ENCODE data around the gene GRB10. TPM values are rescaled to one million over a fixed set of nuclear protein-coding genes. Genes with fewer than 3 reads are reported as not detected.

GRB10 gene
- total and polyA plus RNA-seq, 2 experiments from 2014 or later = 35.0 to 154 TPM

DNA sequence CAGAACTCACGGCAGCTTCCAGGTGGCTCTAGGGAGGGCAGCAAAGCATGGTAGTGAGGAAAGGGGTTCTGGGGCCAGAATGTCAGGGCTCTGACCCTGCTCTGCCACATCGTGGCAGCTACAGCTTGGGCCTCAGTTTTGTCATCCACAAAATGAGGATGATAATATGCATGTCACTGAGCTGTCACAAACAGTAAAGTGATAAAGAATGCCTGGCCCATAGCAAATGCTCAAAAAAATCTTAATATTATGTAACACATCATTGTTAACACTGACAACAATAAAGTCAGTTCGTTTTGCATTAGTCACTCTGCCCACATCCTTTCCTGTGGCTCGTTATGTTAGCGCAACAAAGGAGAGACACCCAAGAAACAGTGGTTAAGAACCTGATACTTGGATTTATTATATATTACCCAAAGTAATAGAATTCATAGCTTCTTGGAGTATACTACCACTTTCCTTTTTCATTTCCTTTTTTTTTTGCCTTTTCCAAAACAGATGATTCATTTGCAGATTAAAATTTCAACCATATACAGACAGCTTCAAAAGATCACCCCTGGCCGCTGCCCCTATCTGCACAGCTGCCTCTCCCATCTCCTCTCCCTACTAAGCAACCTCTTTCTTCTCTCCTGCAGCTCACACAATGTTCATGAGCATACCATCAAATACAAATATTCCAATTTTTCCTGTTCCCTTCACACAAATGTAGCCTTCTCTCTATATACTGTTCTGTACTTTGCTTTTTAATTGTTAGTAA is 172.0 kb downstream of the GRB10 start:
- Histone ChIP-seq H3F3A (replicated peaks; ENCODE audit: low read depth) (no peaks in the 10 kb centered on the region), H3K4me2 (no peak overlapping the region), H3K4me3 (no peak overlapping the region), H3K79me2 (replicated peaks; ENCODE audit: insufficient read depth) (0 out of 2 replicates have a peak, but pooled peaks cover 3% of the 10 kb centered on the region), H3K9me2 (ENCODE audit: insufficient read depth) (no peaks in the 10 kb centered on the region), H3K27ac (ENCODE audit: low read depth) (no peak overlapping the region), H2AFZ (no peak overlapping the region), H3K27me3 (ENCODE audit: insufficient read depth) (no peaks in the 10 kb centered on the region), H3K4me1 (ENCODE audit: insufficient read depth) (no peaks in the 10 kb centered on the region), H3K36me3 (ENCODE audit: insufficient read depth) (peaks cover 41% of the 10 kb centered on the region), H4K20me1 (replicated peaks; ENCODE audit: insufficient read depth) (peaks cover 10% of the 10 kb centered on the region; the same call in 1 of the 2 replicates)
- ATAC-seq (no peak), DNase-seq (ENCODE audit: low spot score) (no peak)
- TF ChIP-seq JUNB (IDR thresholded peaks at IDR 0.05; ENCODE audit: unreplicated experiment) = no peak
- TF ChIP-seq ZNF114 (CRISPR knock-in tag; IDR thresholded peaks at IDR 0.05) = no peak
- no peak for TF ChIP-seq EZH2phosphoT487 (IDR thresholded peaks at IDR 0.05; ENCODE audit: unreplicated experiment)
- no peak for TF ChIP-seq EZH2 (IDR thresholded peaks at IDR 0.05; ENCODE audit: low read depth, unreplicated experiment)
- no peak for TF ChIP-seq POLR2AphosphoS5 (IDR thresholded peaks at IDR 0.05; ENCODE audit: low read depth)
- no peak for TF ChIP-seq CTCF (conservative IDR thresholded peaks at IDR 0.05; ENCODE audit: low read depth in 2 of 2)
- TF ChIP-seq STAT1 (IDR thresholded peaks at IDR 0.05; ENCODE audit: unreplicated experiment) = no peak
- TF ChIP-seq REST (IDR thresholded peaks at IDR 0.05; ENCODE audit: unreplicated experiment) = no peak
- TF ChIP-seq, protein P1, sequence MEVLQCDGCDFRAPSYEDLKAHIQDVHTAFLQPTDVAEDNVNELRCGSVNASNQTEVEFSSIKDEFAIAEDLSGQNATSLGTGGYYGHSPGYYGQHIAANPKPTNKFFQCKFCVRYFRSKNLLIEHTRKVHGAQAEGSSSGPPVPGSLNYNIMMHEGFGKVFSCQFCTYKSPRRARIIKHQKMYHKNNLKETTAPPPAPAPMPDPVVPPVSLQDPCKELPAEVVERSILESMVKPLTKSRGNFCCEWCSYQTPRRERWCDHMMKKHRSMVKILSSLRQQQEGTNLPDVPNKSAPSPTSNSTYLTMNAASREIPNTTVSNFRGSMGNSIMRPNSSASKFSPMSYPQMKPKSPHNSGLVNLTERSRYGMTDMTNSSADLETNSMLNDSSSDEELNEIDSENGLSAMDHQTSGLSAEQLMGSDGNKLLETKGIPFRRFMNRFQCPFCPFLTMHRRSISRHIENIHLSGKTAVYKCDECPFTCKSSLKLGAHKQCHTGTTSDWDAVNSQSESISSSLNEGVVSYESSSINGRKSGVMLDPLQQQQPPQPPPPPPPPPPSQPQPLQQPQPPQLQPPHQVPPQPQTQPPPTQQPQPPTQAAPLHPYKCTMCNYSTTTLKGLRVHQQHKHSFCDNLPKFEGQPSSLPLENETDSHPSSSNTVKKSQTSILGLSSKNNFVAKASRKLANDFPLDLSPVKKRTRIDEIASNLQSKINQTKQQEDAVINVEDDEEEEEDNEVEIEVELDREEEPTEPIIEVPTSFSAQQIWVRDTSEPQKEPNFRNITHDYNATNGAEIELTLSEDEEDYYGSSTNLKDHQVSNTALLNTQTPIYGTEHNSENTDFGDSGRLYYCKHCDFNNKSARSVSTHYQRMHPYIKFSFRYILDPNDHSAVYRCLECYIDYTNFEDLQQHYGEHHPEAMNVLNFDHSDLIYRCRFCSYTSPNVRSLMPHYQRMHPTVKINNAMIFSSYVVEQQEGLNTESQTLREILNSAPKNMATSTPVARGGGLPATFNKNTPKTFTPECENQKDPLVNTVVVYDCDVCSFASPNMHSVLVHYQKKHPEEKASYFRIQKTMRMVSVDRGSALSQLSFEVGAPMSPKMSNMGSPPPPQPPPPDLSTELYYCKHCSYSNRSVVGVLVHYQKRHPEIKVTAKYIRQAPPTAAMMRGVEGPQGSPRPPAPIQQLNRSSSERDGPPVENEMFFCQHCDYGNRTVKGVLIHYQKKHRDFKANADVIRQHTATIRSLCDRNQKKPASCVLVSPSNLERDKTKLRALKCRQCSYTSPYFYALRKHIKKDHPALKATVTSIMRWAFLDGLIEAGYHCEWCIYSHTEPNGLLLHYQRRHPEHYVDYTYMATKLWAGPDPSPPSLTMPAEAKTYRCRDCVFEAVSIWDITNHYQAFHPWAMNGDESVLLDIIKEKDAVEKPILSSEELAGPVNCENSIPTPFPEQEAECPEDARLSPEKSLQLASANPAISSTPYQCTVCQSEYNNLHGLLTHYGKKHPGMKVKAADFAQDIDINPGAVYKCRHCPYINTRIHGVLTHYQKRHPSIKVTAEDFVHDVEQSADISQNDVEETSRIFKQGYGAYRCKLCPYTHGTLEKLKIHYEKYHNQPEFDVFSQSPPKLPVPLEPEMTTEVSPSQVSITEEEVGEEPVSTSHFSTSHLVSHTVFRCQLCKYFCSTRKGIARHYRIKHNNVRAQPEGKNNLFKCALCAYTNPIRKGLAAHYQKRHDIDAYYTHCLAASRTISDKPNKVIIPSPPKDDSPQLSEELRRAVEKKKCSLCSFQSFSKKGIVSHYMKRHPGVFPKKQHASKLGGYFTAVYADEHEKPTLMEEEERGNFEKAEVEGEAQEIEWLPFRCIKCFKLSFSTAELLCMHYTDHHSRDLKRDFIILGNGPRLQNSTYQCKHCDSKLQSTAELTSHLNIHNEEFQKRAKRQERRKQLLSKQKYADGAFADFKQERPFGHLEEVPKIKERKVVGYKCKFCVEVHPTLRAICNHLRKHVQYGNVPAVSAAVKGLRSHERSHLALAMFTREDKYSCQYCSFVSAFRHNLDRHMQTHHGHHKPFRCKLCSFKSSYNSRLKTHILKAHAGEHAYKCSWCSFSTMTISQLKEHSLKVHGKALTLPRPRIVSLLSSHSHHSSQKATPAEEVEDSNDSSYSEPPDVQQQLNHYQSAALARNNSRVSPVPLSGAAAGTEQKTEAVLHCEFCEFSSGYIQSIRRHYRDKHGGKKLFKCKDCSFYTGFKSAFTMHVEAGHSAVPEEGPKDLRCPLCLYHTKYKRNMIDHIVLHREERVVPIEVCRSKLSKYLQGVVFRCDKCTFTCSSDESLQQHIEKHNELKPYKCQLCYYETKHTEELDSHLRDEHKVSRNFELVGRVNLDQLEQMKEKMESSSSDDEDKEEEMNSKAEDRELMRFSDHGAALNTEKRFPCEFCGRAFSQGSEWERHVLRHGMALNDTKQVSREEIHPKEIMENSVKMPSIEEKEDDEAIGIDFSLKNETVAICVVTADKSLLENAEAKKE (CRISPR knock-in tag; IDR thresholded peaks at IDR 0.05) = no peak
- no peak for TF ChIP-seq ETS1 (IDR thresholded peaks at IDR 0.05)
- no peak for TF ChIP-seq CREB1 (CRISPR knock-in tag; IDR thresholded peaks at IDR 0.05; ENCODE audit: low read depth)
- TF ChIP-seq NANOG (IDR thresholded peaks at IDR 0.05; ENCODE audit: borderline replicate concordance) = no peak
- no peak for TF ChIP-seq ZNF331 (CRISPR knock-in tag; IDR thresholded peaks at IDR 0.05; ENCODE audit: low read depth)
- Mint-ChIP-seq H3K4me1 (no peaks in the 10 kb centered on the region), H3K27me3 (ENCODE audit: insufficient read depth, low read depth, poor library complexity) (peaks cover 2% of the 10 kb centered on the region), H3K27ac (no peak overlapping the region), H3K36me3 (ENCODE audit: low read depth) (peaks cover 66% of the 10 kb centered on the region), H3K4me3 (no peak overlapping the region), H3K9me3 (no peaks in the 10 kb centered on the region)

All from GM23338 (cell line).